BE2C (cell line): Measurements from ENCODE around the gene PLSCR4.

Experiments used
- DNase-seq: peaks from one replicate; pipeline ENCODE4 v3.0.0-alpha.2; 2020
- H3K27me3 ChIP-seq: fragments of 250-450 bp; sonication (Bioruptor Pico); 2 replicates; pipeline ENCODE4 v1.5.1; 2020; ENCODE audit warnings: mild to moderate bottlenecking
- H3K36me3 ChIP-seq: fragments of 250-450 bp; sonication (Bioruptor Pico); 2 replicates; pipeline ENCODE4 v1.5.1; 2020; ENCODE audit warnings: mild to moderate bottlenecking
- H3K4me1 ChIP-seq: fragments of 250-450 bp; sonication (Bioruptor Pico); 2 replicates; pipeline ENCODE4 v1.5.1; 2020
- H3K4me3 ChIP-seq: 2 replicates; pipeline ENCODE4 v1.5.1; 2011; ENCODE audit warnings: low read depth, low read length
- H3K9me3 ChIP-seq: fragments of 250-450 bp; sonication (Bioruptor Pico); 2 replicates; pipeline ENCODE4 v1.5.1; 2020
- TF ChIP-seq, protein P1 (sequence below): IDR thresholded peaks from 2 replicates; pipeline ENCODE4 v1.5.1; 2012; ENCODE audit warnings: mild to moderate bottlenecking, low read depth, low read length

The PLSCR4 gene

GRCh38 chr3:146222204-146223046 lies 28.5 kb downstream of the PLSCR4 start:
- no peaks in the 10 kb centered on the region for H3K4me1 ChIP-seq
- no peak overlapping the region for H3K4me3 ChIP-seq
- H3K36me3 ChIP-seq = no peaks in the 10 kb centered on the region
- no peaks in the 10 kb centered on the region for H3K27me3 ChIP-seq
- TF ChIP-seq, protein P1, sequence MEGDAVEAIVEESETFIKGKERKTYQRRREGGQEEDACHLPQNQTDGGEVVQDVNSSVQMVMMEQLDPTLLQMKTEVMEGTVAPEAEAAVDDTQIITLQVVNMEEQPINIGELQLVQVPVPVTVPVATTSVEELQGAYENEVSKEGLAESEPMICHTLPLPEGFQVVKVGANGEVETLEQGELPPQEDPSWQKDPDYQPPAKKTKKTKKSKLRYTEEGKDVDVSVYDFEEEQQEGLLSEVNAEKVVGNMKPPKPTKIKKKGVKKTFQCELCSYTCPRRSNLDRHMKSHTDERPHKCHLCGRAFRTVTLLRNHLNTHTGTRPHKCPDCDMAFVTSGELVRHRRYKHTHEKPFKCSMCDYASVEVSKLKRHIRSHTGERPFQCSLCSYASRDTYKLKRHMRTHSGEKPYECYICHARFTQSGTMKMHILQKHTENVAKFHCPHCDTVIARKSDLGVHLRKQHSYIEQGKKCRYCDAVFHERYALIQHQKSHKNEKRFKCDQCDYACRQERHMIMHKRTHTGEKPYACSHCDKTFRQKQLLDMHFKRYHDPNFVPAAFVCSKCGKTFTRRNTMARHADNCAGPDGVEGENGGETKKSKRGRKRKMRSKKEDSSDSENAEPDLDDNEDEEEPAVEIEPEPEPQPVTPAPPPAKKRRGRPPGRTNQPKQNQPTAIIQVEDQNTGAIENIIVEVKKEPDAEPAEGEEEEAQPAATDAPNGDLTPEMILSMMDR = no peak
- DNase-seq = no peak
- no peaks in the 10 kb centered on the region for H3K9me3 ChIP-seq

- H3K36me3 ChIP-seq = no peaks in the 10 kb centered on the region
- no peaks in the 10 kb centered on the region for H3K9me3 ChIP-seq
- no peak overlapping the region for H3K4me3 ChIP-seq
- DNase-seq = no peak
- H3K4me1 ChIP-seq = no peaks in the 10 kb centered on the region
- H3K27me3 ChIP-seq = no peaks in the 10 kb centered on the region
- TF ChIP-seq, protein P1 = no peak
These were observed 29.6 kb downstream of the PLSCR4 start for GRCh38 chr3:146221276-146221675.

- DNase-seq = peak; percentile 28
- Histone ChIP-seq H3K4me3 (no peak overlapping the region), H3K9me3 (no peaks in the 10 kb centered on the region)
These were observed 31.7 kb downstream of the PLSCR4 start for GRCh38 chr3:146218880-146219866.

GRCh38 chr3:146217324-146217723 lies 33.6 kb downstream of the PLSCR4 start:
- Histone ChIP-seq H3K27me3 (no peaks in the 10 kb centered on the region), H3K4me1 (no peaks in the 10 kb centered on the region), H3K4me3 (no peak overlapping the region), H3K36me3 (no peaks in the 10 kb centered on the region), H3K9me3 (no peaks in the 10 kb centered on the region)
- TF ChIP-seq, protein P1 = no peak
- no peak for DNase-seq

More at GRCh38 chr3:146218880-146219866, 31.7 kb downstream of the PLSCR4 start:
- TF ChIP-seq, protein P1 = peak; percentile 70
- no peaks in the 10 kb centered on the region for H3K36me3 ChIP-seq
- H3K4me1 ChIP-seq = no peaks in the 10 kb centered on the region
- H3K27me3 ChIP-seq = no peaks in the 10 kb centered on the region

- no peak for DNase-seq
- H3K27me3 ChIP-seq = no peaks in the 10 kb centered on the region
- H3K9me3 ChIP-seq = no peaks in the 10 kb centered on the region
- TF ChIP-seq, protein P1 = no peak
- H3K4me1 ChIP-seq = no peaks in the 10 kb centered on the region
- H3K4me3 ChIP-seq = no peak overlapping the region
- no peaks in the 10 kb centered on the region for H3K36me3 ChIP-seq
These were observed 36.4 kb downstream of the PLSCR4 start for GRCh38 chr3:146214493-146214892.
